ENCODE results near the gene RPLP1.

GRCh38 chr15:69424748-69425413 is 27.7 kb upstream of the RPLP1 start:
- no peak for TF ChIP-seq CTCF (IDR thresholded peaks at IDR 0.05; ENCODE audit: borderline replicate concordance, extremely low read depth, low read length, poor library complexity, severe bottlenecking)
- no peak for TF ChIP-seq EZH2 (IDR thresholded peaks at IDR 0.05; ENCODE audit: borderline replicate concordance, low read depth, low read length, severe bottlenecking)
